Loucy (cell line): ENCODE measurements around the gene MED1.

ENCODE experiments used
- EZH2phosphoT487 ChIP-seq: fragments of 200-600 bp; IDR thresholded peaks from 2 replicates; pipeline ENCODE4 v1.6.1; 2018; ENCODE audit warnings: antibody characterized with exemption, mild to moderate bottlenecking, moderate library complexity, borderline replicate concordance
- TF ChIP-seq, protein P1 (sequence below): fragments of 200-600 bp; sonication (generic); conservative IDR thresholded peaks from 2 replicates; pipeline ENCODE4 v1.5.1; 2014; ENCODE audit warnings: mild to moderate bottlenecking, antibody characterized with exemption, low read length

DNA sequence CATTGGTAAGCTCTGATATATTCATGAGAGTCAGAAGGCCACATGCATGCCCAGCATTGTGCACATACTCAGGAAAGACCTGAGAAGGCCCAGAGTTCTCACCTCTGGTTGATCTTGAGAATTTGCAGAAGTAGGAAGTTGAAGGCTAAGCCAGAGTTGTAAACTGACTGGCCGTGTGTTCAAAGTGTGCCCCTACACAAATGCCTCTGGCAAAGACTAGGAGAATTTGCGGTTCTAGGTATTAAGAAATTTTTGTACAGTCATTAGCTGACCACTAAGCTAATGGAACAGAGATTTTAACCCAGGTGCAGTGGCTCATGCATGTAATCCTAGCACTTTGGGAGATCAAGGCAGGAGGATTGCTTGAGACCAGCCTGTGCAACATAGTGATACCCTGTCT is 74.6 kb downstream of the MED1 start:
- TF ChIP-seq, protein P1, sequence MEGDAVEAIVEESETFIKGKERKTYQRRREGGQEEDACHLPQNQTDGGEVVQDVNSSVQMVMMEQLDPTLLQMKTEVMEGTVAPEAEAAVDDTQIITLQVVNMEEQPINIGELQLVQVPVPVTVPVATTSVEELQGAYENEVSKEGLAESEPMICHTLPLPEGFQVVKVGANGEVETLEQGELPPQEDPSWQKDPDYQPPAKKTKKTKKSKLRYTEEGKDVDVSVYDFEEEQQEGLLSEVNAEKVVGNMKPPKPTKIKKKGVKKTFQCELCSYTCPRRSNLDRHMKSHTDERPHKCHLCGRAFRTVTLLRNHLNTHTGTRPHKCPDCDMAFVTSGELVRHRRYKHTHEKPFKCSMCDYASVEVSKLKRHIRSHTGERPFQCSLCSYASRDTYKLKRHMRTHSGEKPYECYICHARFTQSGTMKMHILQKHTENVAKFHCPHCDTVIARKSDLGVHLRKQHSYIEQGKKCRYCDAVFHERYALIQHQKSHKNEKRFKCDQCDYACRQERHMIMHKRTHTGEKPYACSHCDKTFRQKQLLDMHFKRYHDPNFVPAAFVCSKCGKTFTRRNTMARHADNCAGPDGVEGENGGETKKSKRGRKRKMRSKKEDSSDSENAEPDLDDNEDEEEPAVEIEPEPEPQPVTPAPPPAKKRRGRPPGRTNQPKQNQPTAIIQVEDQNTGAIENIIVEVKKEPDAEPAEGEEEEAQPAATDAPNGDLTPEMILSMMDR, result no peak
- TF ChIP-seq EZH2phosphoT487, result no peak
